ENCODE data around the gene ZNF532. TPM values are rescaled to one million over a fixed set of nuclear protein-coding genes. Genes with fewer than 3 reads are reported as not detected.

ZNF532 gene
- total RNA-seq, 2 donors from 2014 or later = 79.1 to 83.6 TPM

- intact Hi-C loops (cut with DNase I) = no loop called here
- DNase-seq (ENCODE audit: low spot score) = no peak
Measured at GRCh38 chr18:58927659-58928058, 63.0 kb downstream of the ZNF532 start.

DNA sequence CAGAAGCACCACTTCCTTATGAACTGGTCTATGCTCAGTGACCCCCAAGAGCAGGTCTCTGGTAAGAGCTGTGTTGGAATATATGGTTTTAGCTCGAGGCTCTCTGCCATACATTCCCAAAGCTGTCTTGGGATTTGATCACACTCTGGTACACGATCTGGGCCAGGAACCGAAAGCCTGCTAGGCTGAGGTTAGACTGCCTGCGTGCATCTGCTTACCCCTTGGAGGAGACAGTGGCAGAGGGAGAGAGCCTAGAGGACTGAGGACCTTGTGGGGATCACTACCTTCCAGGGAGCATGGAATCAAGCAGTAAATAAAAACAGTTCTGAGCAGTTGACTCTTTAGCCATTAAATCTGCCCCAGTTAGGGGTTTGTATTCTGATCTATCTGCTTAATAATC is 63.7 kb downstream of the ZNF532 start:
- intact Hi-C loops (cut with DNase I) = no loop called here

GRCh38 chr18:58929206-58929605 is 64.5 kb downstream of the ZNF532 start:
- no peak for DNase-seq (ENCODE audit: low spot score)
- intact Hi-C loops (cut with DNase I) = no loop called here

More for the DNA sequence above, 63.7 kb downstream of the ZNF532 start:
- DNase-seq (ENCODE audit: low spot score) = no peak

DNA sequence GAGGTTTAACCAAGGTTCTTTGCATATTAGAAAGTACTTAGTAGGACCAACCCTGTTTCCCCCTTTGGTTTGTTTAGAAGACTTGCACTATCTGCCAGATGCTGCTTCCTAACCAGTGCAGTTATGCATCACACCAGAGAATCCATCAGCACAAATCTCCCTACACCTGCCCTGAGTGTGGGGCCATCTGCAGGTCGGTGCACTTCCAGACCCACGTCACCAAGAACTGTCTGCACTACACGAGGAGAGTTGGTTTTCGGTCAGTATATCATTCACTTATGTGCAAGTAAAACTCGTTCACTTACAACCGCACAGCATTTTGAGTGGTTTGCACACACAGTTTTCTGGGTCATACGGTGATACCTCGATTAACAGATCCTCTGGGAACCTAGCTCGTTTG is 69.7 kb downstream of the ZNF532 start:
- no peak for DNase-seq (ENCODE audit: low spot score)
- intact Hi-C loops (cut with DNase I) = no loop called here

- intact Hi-C loops (cut with DNase I) = no loop called here
- no peak for DNase-seq (ENCODE audit: low spot score)
Measured at GRCh38 chr18:58934933-58935577, 70.4 kb downstream of the ZNF532 start.

DNA sequence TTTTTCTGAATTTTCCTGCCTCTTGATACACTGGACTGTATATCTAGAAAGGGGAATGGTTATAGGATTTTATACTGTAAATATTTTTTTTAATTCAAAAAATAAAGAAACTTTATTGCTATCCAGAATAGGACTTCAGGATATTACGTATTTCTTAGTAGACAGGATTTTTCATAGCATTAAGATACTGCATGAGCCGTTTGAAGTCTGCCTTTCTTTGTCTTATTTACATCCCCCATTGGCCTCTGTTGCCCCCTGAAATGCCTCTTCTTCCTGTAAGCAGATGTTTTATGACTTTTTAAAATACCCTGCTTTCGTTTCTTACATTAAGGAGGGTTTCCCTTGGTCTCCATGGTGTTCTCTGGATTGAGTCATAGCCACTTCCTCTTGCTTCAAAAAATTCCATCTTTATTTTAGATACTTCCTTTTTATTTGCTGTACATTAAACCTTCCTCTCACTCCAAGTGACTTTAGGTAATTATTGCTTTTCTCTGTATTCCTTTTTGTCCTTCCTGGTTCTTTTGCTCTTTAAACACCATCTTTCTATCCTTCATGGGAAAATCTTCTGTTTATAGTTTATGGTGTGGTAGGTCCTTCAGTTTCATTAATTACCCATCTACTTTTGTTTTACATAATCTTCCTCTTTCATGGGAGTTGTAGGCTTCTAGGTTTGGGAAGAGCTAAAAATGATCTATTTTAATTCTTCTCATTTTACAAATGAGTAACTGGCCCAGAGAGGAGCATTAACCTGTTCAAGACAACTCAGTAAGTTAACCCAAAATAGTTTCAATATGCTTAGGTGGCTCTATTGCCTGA is 72.6 kb downstream of the ZNF532 start:
- intact Hi-C loops (cut with DNase I) = no loop called here
- no peak for DNase-seq (ENCODE audit: low spot score)

GRCh38 chr18:58937887-58938267 is 73.2 kb downstream of the ZNF532 start:
- intact Hi-C loops (cut with DNase I) = no loop called here
- no peak for DNase-seq (ENCODE audit: low spot score)

- no peak for DNase-seq (ENCODE audit: low spot score)
- intact Hi-C loops (cut with DNase I) = no loop called here
Measured at GRCh38 chr18:58941426-58942099, 76.9 kb downstream of the ZNF532 start.

DNA sequence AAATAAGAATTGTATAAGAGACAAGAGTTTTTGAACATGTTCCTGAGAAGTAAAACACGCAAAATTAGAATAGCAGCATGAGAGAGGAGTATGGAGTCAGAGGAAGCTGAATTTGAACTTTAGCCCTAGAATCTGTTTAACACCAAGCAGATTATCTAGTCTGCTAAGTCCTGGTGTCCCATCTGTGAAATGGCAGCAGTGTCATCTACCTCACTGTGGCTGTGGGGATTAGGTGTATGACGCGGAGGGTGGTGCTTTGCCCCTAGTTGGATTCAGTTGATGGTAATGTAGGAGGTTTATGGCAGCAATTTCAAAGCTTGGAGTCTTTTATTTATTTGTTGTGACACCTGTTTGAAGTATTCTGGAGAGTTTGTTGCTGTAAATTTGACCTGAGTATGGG is 79.2 kb downstream of the ZNF532 start:
- intact Hi-C loops (cut with DNase I) = no loop called here
- DNase-seq (ENCODE audit: low spot score) = no peak

DNA sequence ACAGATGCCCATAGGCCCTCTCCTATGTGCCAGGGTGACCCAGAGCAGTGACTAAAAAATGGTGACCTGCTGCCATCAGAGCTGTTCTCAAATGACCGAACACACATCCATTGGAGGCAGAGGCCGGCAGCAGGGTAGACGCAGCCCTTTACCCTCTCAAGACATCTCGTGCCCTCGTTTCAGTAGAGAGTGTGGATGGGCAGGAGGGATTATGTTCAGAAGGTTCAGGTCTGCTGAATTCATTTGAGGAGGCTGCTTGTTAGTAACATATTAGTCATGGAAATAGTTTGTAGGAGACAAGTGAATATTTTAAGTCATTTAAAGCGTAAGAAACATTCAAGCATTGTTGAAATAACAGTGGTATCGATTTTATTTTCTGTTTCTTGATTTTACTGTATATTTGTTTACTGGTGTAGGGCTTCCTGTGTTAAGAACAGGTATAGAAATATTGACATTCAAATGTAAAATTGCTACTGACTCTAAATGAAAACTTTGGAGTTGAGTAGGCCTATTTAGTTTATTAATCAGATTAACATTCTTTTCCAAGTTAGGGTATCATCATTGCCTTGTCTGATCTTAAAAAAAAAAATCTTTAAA is 82.6 kb downstream of the ZNF532 start:
- no peak for DNase-seq (ENCODE audit: low spot score)

GRCh38 chr18:58949031-58949430 is 84.4 kb downstream of the ZNF532 start:
- intact Hi-C loops (cut with DNase I) = no loop called here
- no peak for DNase-seq (ENCODE audit: low spot score)

More for the DNA sequence above, 82.6 kb downstream of the ZNF532 start:
- intact Hi-C loops (cut with DNase I) = no loop called here

DNA sequence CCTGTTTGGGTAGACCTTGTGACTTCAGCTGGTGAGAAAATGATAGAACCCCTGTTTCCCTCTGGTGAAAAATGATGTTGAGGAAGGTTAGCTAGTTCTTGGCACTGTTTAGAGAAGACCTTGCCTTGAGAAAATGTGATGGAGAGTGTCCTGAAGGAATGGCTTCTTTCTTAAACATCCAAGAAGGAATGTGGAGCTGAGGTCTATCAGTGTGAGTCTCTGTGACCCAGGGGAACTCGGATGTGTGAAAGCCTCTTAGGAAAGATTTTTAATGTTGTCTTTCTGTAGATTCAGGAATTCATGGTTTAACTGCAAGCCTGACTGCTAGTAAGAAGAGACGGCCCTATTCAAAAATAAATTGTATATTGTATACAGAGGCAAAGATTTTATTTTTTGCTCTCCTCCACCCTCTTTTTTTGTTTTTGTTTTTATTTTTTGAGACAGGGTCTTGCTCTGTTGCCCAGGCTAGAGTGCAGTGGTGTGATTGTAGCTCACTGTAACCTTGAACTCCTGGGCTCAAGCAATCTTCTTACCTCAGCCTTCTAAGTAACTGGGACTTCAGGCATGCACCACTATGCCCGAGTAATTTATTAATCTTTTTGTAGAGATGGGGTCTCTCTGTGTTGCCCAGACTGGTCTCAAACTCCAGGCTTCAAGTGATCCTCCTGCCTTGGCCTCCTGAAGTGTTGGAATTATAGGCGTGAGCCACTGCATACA is 87.5 kb downstream of the ZNF532 start:
- no peak for DNase-seq (ENCODE audit: low spot score)
- intact Hi-C loops (cut with DNase I) = no loop called here

- DNase-seq (ENCODE audit: low spot score) = no peak
- intact Hi-C loops (cut with DNase I) = no loop called here
Measured at GRCh38 chr18:58952858-58953257, 88.2 kb downstream of the ZNF532 start.

GRCh38 chr18:58953627-58954026 is 89.0 kb downstream of the ZNF532 start:
- intact Hi-C loops (cut with DNase I) = no loop called here
- no peak for DNase-seq (ENCODE audit: low spot score)

GRCh38 chr18:58955001-58955400 is 90.3 kb downstream of the ZNF532 start:
- intact Hi-C loops (cut with DNase I) = no loop called here
- DNase-seq (ENCODE audit: low spot score) = no peak

DNA sequence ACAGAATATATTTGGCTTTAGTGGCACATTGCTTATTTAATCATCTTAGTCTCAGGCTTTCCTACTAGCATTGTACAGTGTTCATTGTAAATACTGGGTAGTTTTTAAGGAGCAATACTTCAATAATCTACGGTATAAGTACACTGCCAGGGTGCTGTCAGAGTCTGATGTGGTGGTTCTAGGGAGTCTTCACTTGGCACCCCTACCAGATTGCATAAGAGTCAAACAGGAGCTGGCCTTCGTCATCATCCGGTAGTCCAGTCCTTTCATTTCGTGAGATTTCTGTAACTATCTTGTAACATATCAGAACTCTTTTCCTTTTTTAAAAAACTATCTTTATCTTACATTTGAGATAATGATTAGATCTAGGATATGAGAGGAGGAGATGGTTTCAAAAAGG is 91.1 kb downstream of the ZNF532 start:
- DNase-seq (ENCODE audit: low spot score) = no peak
- intact Hi-C loops (cut with DNase I) = no loop called here

GRCh38 chr18:58958628-58959027 is 94.0 kb downstream of the ZNF532 start:
- intact Hi-C loops (cut with DNase I) = no loop called here

GRCh38 chr18:58960508-58960907 is 95.8 kb downstream of the ZNF532 start:
- no peak for DNase-seq (ENCODE audit: low spot score)
- intact Hi-C loops (cut with DNase I) = no loop called here

More at GRCh38 chr18:58958628-58959027, 94.0 kb downstream of the ZNF532 start:
- no peak for DNase-seq (ENCODE audit: low spot score)

- no peak for DNase-seq (ENCODE audit: low spot score)
- intact Hi-C loops (cut with DNase I) = no loop called here
Measured at GRCh38 chr18:58960946-58961722, 96.5 kb downstream of the ZNF532 start.

Data from posterior vena cava (tissue), 2 donors.